Endothelial cell of umbilical vein (primary cell): ENCODE data around the gene EPHA10. TPM values are rescaled to one million over a fixed set of nuclear protein-coding genes. Genes with fewer than 3 reads are reported as not detected.

Experiments
- BruUV-seq: library from RNA; stranded (reverse); fragments of 400-500 nt; replicated peaks from 2 replicates; lab custom pipeline; 2021; lab: Mats Ljungman, UMichigan
- CTCF ChIA-PET: fragments of 300-600, 350-600 bp; sonication (Branson Sonifier 250); formaldehyde crosslinking; loops from one replicate; lab custom pipeline; 2021; ENCODE audit warnings: antibody characterized with exemption, inconsistent platforms; lab: Charles Lee
- POLR2A ChIA-PET: fragments of 300-600, 350-600 bp; sonication (Branson Sonifier 250); formaldehyde crosslinking; loops from one replicate; lab custom pipeline; 2021; ENCODE audit warnings: antibody characterized with exemption, inconsistent platforms; lab: Charles Lee
- DNase-seq: peaks from one replicate; pipeline ENCODE4 v3.0.0-alpha.2; 2011; ENCODE audit warnings: low read depth, low spot score
- FAIRE-seq: peaks from 2 replicates; lab custom pipeline; 2011; peaks lifted over from hg19 to GRCh38; lab: Jason Lieb, UNC
- H2AFZ ChIP-seq: 2 replicates; pipeline ENCODE4 v1.6.0; 2012; ENCODE audit warnings: low read depth, low read length, control low read depth, inconsistent platforms
- H3K27ac ChIP-seq: 2 replicates; pipeline ENCODE4 v1.5.1; 2011; ENCODE audit warnings: low read depth, mild to moderate bottlenecking, control low read depth, low read length, moderate library complexity; ENCODE audit not compliant: insufficient read depth
- H3K27me3 ChIP-seq, 2 experiments: 2 replicates each; pipeline versions ENCODE4 v1.6.0 to v1.6.1; 2011; ENCODE audit warnings: low read length in 2 of 2, mixed read lengths in 1 of 2; ENCODE audit not compliant: control insufficient read depth in 2 of 2, insufficient read depth in 2 of 2
- H3K36me3 ChIP-seq, 2 experiments: 2 replicates in 1 of 2; 3 replicates in 1 of 2; pipeline ENCODE4 v1.5.1; 2011; ENCODE audit warnings: low read length in 2 of 2, mild to moderate bottlenecking in 1 of 2, moderate library complexity in 1 of 2; ENCODE audit not compliant: control insufficient read depth in 2 of 2, insufficient read depth in 2 of 2; ENCODE audit errors: extremely low read depth in 1 of 2
- H3K4me1 ChIP-seq: 3 replicates; pipeline ENCODE4 v1.5.1; 2011; ENCODE audit warnings: mild to moderate bottlenecking, low read length; ENCODE audit not compliant: control insufficient read depth, insufficient read depth; ENCODE audit errors: extremely low read depth
- H3K4me2 ChIP-seq: 2 replicates; pipeline ENCODE4 v1.6.1; 2011; ENCODE audit warnings: low read length, control low read depth, mixed read lengths; ENCODE audit not compliant: insufficient read depth
- H3K4me3 ChIP-seq, 3 experiments: fragments of 200-600 bp in 1 of 3; sonication (generic), shearing (Covaris generic) in 1 of 3; replicated peaks in 1 of 3; 2 replicates each; pipeline ENCODE4 v1.5.1; 2011 to 2016; ENCODE audit warnings: control low read depth in 3 of 3, low read length in 3 of 3, mild to moderate bottlenecking in 2 of 3, inconsistent platforms in 1 of 3, low read depth in 1 of 3, moderate library complexity in 1 of 3; ENCODE audit not compliant: insufficient read depth in 1 of 3
- H3K79me2 ChIP-seq: 2 replicates; pipeline ENCODE4 v1.6.0; 2012; ENCODE audit warnings: low read length, inconsistent platforms; ENCODE audit not compliant: control insufficient read depth, insufficient read depth
- H3K9ac ChIP-seq: replicated peaks from 2 replicates; pipeline ENCODE3; 2011; ENCODE audit warnings: low read length, control low read depth; ENCODE audit not compliant: insufficient read depth; ENCODE audit errors: extremely low read depth
- H3K9me1 ChIP-seq: replicated peaks from 3 replicates; pipeline ENCODE4 v1.6.0; 2011; ENCODE audit warnings: mild to moderate bottlenecking, low read length; ENCODE audit not compliant: control insufficient read depth, insufficient read depth; ENCODE audit errors: extremely low read depth
- H3K9me3 ChIP-seq: replicated peaks from 2 replicates; pipeline ENCODE4 v1.5.1; 2012; ENCODE audit warnings: low read length, inconsistent platforms; ENCODE audit not compliant: control insufficient read depth, insufficient read depth
- H4K20me1 ChIP-seq: replicated peaks from 2 replicates; pipeline ENCODE3; 2011; ENCODE audit warnings: mild to moderate bottlenecking, low read length; ENCODE audit not compliant: control insufficient read depth, insufficient read depth; ENCODE audit errors: extremely low read depth
- EZH2 ChIP-seq: IDR thresholded peaks from 2 replicates; pipeline ENCODE4 v1.6.1; 2012; ENCODE audit warnings: borderline replicate concordance, low read depth, mild to moderate bottlenecking, moderate library complexity, low read length, inconsistent platforms; ENCODE audit not compliant: severe bottlenecking
- FOS ChIP-seq: IDR thresholded peaks from 2 replicates; pipeline ENCODE4 v1.6.1; 2011; ENCODE audit warnings: mild to moderate bottlenecking, low read length, moderate library complexity, borderline replicate concordance; ENCODE audit not compliant: insufficient read depth
- GATA2 ChIP-seq: IDR thresholded peaks from 2 replicates; pipeline ENCODE4 v1.7.0; 2011; ENCODE audit warnings: low read depth, mild to moderate bottlenecking, moderate library complexity, mixed read lengths, low read length; ENCODE audit not compliant: insufficient read length, insufficient read depth
- JUN ChIP-seq: IDR thresholded peaks from 2 replicates; pipeline ENCODE4 v1.6.1; 2011; ENCODE audit warnings: borderline replicate concordance, low read depth; ENCODE audit not compliant: insufficient read length, insufficient read depth
- MAX ChIP-seq: IDR thresholded peaks from 2 replicates; pipeline ENCODE4 v1.6.1; 2011; ENCODE audit not compliant: insufficient read depth, insufficient read length
- MYC ChIP-seq: IDR thresholded peaks from one replicate; pipeline ENCODE4 v1.6.1; 2011; ENCODE audit warnings: mild to moderate bottlenecking, low read depth, low read length
- POLR2A ChIP-seq: IDR thresholded peaks from 2 replicates; pipeline ENCODE4 v1.6.1; 2012; ENCODE audit warnings: low read depth, mild to moderate bottlenecking, control low read depth, low read length
- POLR2AphosphoS5 ChIP-seq: IDR thresholded peaks from 2 replicates; pipeline ENCODE4 v1.6.1; 2012; ENCODE audit warnings: low read depth, mild to moderate bottlenecking, control low read depth, low read length, moderate library complexity; ENCODE audit not compliant: insufficient read depth
- dilution Hi-C: fragments of 300-500 bp; cut with MboI; formaldehyde crosslinking; loops from one replicate; pipeline ENCODE4 v1.15.0; 2019; ENCODE audit warnings: low sequenced_read_pairs; ENCODE audit not compliant: extremely low pct_ligation_motif_present
- intact Hi-C: fragments of 100-400 bp; cut with micrococcal nuclease; formaldehyde crosslinking; loops from one replicate; pipeline ENCODE4 v1.10.0; 2022
- polyA plus RNA-seq, 4 experiments: library from polyadenylated mRNA; depleted of rRNA in 3 of 4; stranded (reverse) in 3 of 4; unstranded in 1 of 4; fragments of >200 nt; gene quantifications; 2 replicates each; pipeline versions ENCODE4 v1.2.1 to v1.2.3, GENCODE V29; 2011 to 2012; ENCODE audit warnings: missing spikeins in 1 of 4
- total RNA-seq: library from RNA; stranded (reverse); gene quantifications from 2 replicates; pipeline ENCODE4 v1.2.3, GENCODE V29; 2021
- TF ChIP-seq, protein P1 (sequence below), 2 donors: IDR thresholded peaks; 1 replicate in 1 of 2; 2 replicates in 1 of 2; pipeline ENCODE4 v1.5.1; 2011; ENCODE audit warnings: low read length in 2 of 2, mild to moderate bottlenecking in 2 of 2, moderate library complexity in 2 of 2, control low read depth in 1 of 2, inconsistent platforms in 1 of 2, low read depth in 1 of 2; ENCODE audit not compliant: insufficient read depth in 1 of 2; ENCODE audit errors: extremely low read depth in 1 of 2

The EPHA10 gene
- total and polyA plus RNA-seq, 2 donors (not counting 3 experiments of a cell fraction or from before 2014, with no cell fraction given), result not detected

DNA sequence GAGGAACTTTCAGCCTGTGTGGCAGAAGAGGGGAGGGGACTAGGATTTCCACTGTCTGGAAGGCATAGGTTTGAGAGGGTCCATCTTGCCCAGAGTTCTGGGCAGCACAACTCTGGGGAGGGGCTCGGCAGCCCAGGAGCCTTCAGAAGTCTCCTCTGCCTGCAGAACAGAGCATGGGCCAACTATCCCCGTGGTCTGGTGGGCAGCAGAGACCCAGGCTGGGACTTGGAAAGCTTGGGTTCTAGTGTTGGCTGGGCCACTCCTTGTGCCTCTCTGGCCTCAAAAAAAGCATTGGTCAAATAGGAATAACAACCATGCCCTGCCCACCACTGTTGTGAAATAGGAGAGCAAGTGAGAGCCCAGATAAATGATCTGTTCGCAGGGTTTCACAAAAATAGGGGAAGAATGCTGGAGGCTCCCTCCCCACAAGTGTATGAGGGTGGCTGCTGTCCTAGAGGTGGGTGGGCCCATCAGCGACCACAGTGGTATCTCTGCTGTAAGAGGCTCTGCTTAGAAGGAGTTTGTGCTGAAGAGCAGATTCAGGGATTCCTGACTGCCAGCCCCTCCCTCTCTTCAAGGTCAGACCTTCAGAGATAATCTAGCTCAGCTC lies 8.9 kb downstream of the EPHA10 start:
- no peak overlapping the region for H3K9ac ChIP-seq
- H3K4me1 ChIP-seq, result no peaks in the 10 kb centered on the region
- H3K27ac ChIP-seq, result no peak overlapping the region
- TF ChIP-seq EZH2, result no peak
- TF ChIP-seq, protein P1, sequence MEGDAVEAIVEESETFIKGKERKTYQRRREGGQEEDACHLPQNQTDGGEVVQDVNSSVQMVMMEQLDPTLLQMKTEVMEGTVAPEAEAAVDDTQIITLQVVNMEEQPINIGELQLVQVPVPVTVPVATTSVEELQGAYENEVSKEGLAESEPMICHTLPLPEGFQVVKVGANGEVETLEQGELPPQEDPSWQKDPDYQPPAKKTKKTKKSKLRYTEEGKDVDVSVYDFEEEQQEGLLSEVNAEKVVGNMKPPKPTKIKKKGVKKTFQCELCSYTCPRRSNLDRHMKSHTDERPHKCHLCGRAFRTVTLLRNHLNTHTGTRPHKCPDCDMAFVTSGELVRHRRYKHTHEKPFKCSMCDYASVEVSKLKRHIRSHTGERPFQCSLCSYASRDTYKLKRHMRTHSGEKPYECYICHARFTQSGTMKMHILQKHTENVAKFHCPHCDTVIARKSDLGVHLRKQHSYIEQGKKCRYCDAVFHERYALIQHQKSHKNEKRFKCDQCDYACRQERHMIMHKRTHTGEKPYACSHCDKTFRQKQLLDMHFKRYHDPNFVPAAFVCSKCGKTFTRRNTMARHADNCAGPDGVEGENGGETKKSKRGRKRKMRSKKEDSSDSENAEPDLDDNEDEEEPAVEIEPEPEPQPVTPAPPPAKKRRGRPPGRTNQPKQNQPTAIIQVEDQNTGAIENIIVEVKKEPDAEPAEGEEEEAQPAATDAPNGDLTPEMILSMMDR (IDR thresholded peaks at IDR 0.05; ENCODE audit: extremely low read depth in 1 of 2, insufficient read depth in 1 of 2, low read depth in 1 of 2, low read length in 2 of 2), result no peak
- no peak for TF ChIP-seq JUN
- no peak for TF ChIP-seq POLR2A
- no peak for TF ChIP-seq FOS
- no peak for TF ChIP-seq MAX
- TF ChIP-seq POLR2AphosphoS5, result no peak
- no peak for TF ChIP-seq GATA2
- no peak for TF ChIP-seq MYC
- ChIA-PET POLR2A (no interaction called here), CTCF (interaction anchor here (1.3 kb wide), 1 partner anchor 9 kb away, joined by 3 read pairs; the partner anchor contains the start of gene EPHA10)
- no peak for DNase-seq
- H3K36me3 ChIP-seq, result no peaks in the 10 kb centered on the region
- no peak overlapping the region for H2AFZ ChIP-seq
- dilution Hi-C loops (no loop called here), intact Hi-C loops (no loop called here)
- H3K9me1 ChIP-seq, result no peaks in the 10 kb centered on the region
- H3K4me2 ChIP-seq, result no peak overlapping the region
- BruUV-seq, result no TSS peak
- no peaks in the 10 kb centered on the region for H3K79me2 ChIP-seq
- H3K9me3 ChIP-seq, result no peaks in the 10 kb centered on the region
- H4K20me1 ChIP-seq, result no peaks in the 10 kb centered on the region
- no peak for FAIRE-seq
- no peak overlapping the region for H3K4me3 ChIP-seq
- peaks cover 25 to 33% of the 10 kb centered on the region in 2 experiments for H3K27me3 ChIP-seq
